ENCODE results near the gene LRRC26. TPM values are rescaled to one million over a fixed set of nuclear protein-coding genes. Genes with fewer than 3 reads are reported as not detected.

The LRRC26 gene
- total RNA-seq, 2 experiments from 2014 or later, result not detected

GRCh38 chr9:137162505-137163364 is 7.1 kb downstream of the LRRC26 start:
- no peak for ATAC-seq
- Mint-ChIP-seq H3K4me1 (ENCODE audit: low read depth) (peaks cover 14% of the 10 kb centered on the region), H3K36me3 (ENCODE audit: low read depth) (no peaks in the 10 kb centered on the region), H3K4me3 (no peak overlapping the region), H3K27me3 (peaks cover 45% of the 10 kb centered on the region), H3K27ac (no peak overlapping the region), H3K9me3 (no peaks in the 10 kb centered on the region)
- intact Hi-C loops (cut with micrococcal nuclease), result no loop called here
- no peak for TF ChIP-seq CTCF (IDR thresholded peaks at IDR 0.05)
- ChIA-PET CTCF (interaction anchor here (0.7 kb wide), 1 partner anchor 65 kb away, joined by 3 read pairs; the partner anchor contains the start of gene RNF224), POLR2A (interaction anchor here (0.7 to 1.0 kb wide), 2 partner anchors 12 to 88 kb away, joined by 3 read pairs; partner anchors contain the start of gene STPG3)
- DNase-seq, result no peak

GRCh38 chr9:137161558-137162486 is 8.0 kb downstream of the LRRC26 start:
- POLR2A ChIA-PET, result interaction anchor here (0.6 to 2.1 kb wide), 2 partner anchors 10 to 75 kb away, joined by 3 to 6 read pairs; partner anchors contain the start of gene TMEM210
- CTCF ChIA-PET, result interaction anchor here (0.9 to 1.3 kb wide), 2 partner anchors 17 to 75 kb away, joined by 3 to 4 read pairs; no protein-coding TSS in a partner anchor
- Mint-ChIP-seq H3K4me1 (ENCODE audit: low read depth) (peaks cover 20% of the 10 kb centered on the region), H3K27ac (no peak overlapping the region), H3K36me3 (ENCODE audit: low read depth) (no peaks in the 10 kb centered on the region), H3K9me3 (no peaks in the 10 kb centered on the region), H3K4me3 (no peak overlapping the region), H3K27me3 (peaks cover 48% of the 10 kb centered on the region)
- TF ChIP-seq CTCF (IDR thresholded peaks at IDR 0.05), result no peak
- intact Hi-C loops (cut with micrococcal nuclease), result no loop called here
- DNase-seq, result no peak
- ATAC-seq, result no peak

GRCh38 chr9:137160716-137161557 is 8.9 kb downstream of the LRRC26 start:
- DNase-seq (no peak), ATAC-seq (no peak)
- no peak for TF ChIP-seq CTCF (IDR thresholded peaks at IDR 0.05)
- no peaks in the 10 kb centered on the region for H3K9me3 Mint-ChIP-seq
- intact Hi-C loops (cut with micrococcal nuclease), result no loop called here
- H3K4me1 Mint-ChIP-seq (ENCODE audit: low read depth), result peaks cover 18% of the 10 kb centered on the region
- CTCF ChIA-PET, result interaction anchor here (0.9 to 1.3 kb wide), 2 partner anchors 18 to 76 kb away, joined by 3 to 4 read pairs; no protein-coding TSS in a partner anchor
- no peaks in the 10 kb centered on the region for H3K36me3 Mint-ChIP-seq (ENCODE audit: low read depth)
- POLR2A ChIA-PET, result interaction anchor here (0.6 to 2.1 kb wide), 2 partner anchors 11 to 76 kb away, joined by 3 to 6 read pairs; partner anchors contain the start of gene TMEM210
- no peak overlapping the region for H3K27ac Mint-ChIP-seq
- H3K27me3 Mint-ChIP-seq, result peaks cover 45% of the 10 kb centered on the region
- H3K4me3 Mint-ChIP-seq, result no peak overlapping the region

GRCh38 chr9:137160054-137160425 is 9.8 kb downstream of the LRRC26 start:
- ATAC-seq (no peak), DNase-seq (no peak)
- no peaks in the 10 kb centered on the region for H3K9me3 Mint-ChIP-seq
- ChIA-PET CTCF (no interaction called here), POLR2A (interaction anchor here (2.1 kb wide), 1 partner anchor 12 kb away, joined by 6 read pairs; the partner anchor contains the start of gene TMEM210)
- H3K4me3 Mint-ChIP-seq, result no peak overlapping the region
- no peaks in the 10 kb centered on the region for H3K36me3 Mint-ChIP-seq (ENCODE audit: low read depth)
- peaks cover 18% of the 10 kb centered on the region for H3K4me1 Mint-ChIP-seq (ENCODE audit: low read depth)
- H3K27me3 Mint-ChIP-seq, result peaks cover 44% of the 10 kb centered on the region
- no peak for TF ChIP-seq CTCF (IDR thresholded peaks at IDR 0.05)
- intact Hi-C loops (cut with micrococcal nuclease), result no loop called here
- H3K27ac Mint-ChIP-seq, result no peak overlapping the region

All from activated CD8-positive, alpha-beta T cell treated with anti-CD3 and anti-CD28 coated beads for 36 hours (primary cell).